A673 (cell line): ENCODE data around the gene XYLT1.

Experiments
- EZH2 ChIP-seq: fragments of 200-600 bp; sonication (generic); IDR thresholded peaks from 2 replicates; pipeline ENCODE4 v1.6.1; 2017; ENCODE audit warnings: borderline replicate concordance, low read depth, mild to moderate bottlenecking, mixed read lengths, antibody characterized with exemption, low read length; ENCODE audit not compliant: poor library complexity, severe bottlenecking
- TF ChIP-seq, protein P1 (sequence below): fragments of 300-800, 200-600 bp; sonication (generic); conservative IDR thresholded peaks from 2 replicates; pipeline ENCODE4 v1.5.1; 2017; ENCODE audit warnings: low read depth, mild to moderate bottlenecking, antibody characterized with exemption, low read length, moderate library complexity, mixed read lengths

- no peak for TF ChIP-seq EZH2
- TF ChIP-seq, protein P1, sequence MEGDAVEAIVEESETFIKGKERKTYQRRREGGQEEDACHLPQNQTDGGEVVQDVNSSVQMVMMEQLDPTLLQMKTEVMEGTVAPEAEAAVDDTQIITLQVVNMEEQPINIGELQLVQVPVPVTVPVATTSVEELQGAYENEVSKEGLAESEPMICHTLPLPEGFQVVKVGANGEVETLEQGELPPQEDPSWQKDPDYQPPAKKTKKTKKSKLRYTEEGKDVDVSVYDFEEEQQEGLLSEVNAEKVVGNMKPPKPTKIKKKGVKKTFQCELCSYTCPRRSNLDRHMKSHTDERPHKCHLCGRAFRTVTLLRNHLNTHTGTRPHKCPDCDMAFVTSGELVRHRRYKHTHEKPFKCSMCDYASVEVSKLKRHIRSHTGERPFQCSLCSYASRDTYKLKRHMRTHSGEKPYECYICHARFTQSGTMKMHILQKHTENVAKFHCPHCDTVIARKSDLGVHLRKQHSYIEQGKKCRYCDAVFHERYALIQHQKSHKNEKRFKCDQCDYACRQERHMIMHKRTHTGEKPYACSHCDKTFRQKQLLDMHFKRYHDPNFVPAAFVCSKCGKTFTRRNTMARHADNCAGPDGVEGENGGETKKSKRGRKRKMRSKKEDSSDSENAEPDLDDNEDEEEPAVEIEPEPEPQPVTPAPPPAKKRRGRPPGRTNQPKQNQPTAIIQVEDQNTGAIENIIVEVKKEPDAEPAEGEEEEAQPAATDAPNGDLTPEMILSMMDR: peak; percentile 52
Observed at GRCh38 chr16:17467923-17468540, 2.7 kb downstream of the XYLT1 start.
